GM18909 (cell line): ENCODE results near the gene SLIRP.
"Not testable (repeated sequence)": the region's sequence is repeated elsewhere in the genome, so short reads cannot be mapped to it uniquely, and the experiment has no call there.

Experiments used
- ATAC-seq: cut with Tn5 transposase; IDR thresholded peaks from one replicate; pipeline ENCODE4 v1.9.1; 2021; ENCODE audit warnings: mild to moderate bottlenecking; ENCODE audit not compliant: unreplicated experiment, poor library complexity

SLIRP gene

DNA sequence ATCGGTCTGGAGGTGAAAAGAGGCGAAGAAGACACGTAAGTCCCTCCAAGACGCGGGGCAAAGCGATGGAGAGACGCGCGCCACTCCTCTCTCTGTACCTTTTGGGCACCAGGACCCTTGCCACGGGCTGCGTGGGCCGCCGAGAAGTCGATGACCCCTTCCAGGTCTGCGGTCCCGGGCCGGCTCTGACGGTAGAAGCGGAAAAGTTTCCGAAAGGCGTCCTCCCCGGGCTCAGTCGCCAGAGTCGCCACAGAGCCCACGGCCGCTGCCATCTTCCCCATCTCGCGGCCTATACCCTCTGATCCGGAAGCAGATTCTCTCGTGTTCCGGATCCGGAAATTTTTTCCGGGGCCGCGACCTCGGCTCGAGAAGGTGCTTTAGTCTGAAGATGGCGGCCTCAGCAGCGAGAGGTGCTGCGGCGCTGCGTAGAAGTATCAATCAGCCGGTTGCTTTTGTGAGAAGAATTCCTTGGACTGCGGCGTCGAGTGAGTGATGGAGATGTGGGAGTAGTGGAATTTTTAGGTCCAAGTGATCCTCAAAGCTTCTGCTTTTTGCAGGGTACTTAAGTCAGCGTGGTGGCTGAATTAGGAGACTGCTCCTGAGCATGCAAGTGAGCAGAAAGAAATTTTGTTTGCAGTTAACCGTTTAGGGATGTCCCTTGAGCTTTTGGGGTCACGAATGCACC lies at the start of gene SLIRP, which contains the start of gene ALKBH1:
Gene SLIRP (plus strand): TSS at position 380 of the 685 bp plus-strand sequence. CDS start 9 bp downstream, at position 389.
Gene ALKBH1 (minus strand): TSS at position 300 of the 685 bp plus-strand sequence. CDS start 19 bp downstream, at position 281.
- ATAC-seq: peak; percentile 98

DNA sequence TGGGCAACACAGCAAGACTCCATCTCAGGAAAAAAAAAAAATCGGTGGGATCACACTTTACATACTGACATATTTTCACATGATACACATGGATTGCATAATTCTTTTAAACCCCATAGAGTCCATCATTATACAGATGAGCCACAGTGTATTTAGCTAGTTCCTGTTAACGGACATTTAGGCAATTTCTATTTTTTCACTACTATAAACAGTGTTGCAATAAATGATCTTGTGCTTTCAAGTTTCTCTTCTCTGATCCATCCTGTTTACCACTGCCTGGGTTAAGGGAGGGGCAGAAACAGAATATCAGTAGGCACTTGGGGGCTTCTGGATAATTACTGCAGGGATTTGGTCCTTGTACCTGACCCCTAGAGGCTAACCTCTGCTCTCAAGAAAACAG lies 48.1 kb upstream of the SLIRP start:
- no peak for ATAC-seq

DNA sequence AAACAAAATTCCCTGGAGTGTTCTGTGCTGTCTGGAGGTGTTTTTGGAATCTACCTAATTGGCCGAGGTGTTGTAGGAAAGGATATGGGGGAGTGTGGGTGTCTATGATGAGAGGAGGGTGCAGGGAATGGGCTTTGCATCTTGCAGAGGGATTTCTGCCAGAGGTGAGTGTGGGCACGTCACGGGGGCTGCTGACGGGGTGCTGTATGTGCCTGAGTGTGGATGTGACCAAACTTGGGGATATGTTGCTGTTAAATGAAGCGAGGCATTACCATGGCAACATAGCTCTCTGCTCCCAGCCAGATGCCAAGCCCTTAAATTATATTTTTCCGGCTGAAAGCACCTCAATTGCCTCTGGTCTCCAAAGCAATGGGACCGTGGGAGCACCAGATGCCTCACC lies 47.1 kb upstream of the SLIRP start:
- ATAC-seq: no peak

DNA sequence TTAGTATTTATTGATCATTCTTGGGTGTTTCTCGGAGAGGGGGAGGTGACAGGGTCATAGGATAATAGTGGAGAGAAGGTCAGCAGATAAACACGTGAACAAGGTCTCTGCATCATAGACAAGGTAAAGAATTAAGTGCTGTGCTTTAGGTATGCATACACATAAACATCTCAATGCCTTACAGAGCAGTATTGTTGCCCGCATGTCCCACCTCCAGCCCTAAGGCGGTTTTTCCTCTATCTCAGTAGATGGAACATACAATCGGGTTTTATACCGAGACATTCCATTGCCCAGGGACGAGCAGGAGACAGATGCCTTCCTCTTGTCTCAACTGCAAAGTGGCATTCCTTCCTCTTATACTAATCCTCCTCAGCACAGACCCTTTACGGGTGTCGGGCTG lies 46.3 kb upstream of the SLIRP start:
- not testable (repeated sequence) for ATAC-seq

DNA sequence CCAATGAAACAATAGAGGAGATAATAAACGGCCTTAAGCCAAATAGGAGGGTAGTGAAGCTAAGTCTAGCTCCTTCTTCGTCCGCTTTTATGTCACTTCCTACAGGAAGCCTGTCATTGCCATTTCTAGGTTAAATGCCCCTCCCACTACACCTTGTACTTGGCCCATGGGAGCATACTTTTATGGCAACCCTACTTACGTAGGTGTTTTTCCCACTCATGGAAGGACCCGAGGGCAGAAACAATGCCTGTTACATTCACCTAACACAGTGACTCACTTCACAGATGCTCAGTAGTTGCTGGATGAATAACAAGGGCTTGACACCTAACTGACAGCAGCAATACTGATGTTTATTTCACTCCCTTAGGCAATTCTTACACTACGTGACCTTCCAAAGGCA lies 44.6 kb upstream of the SLIRP start:
- ATAC-seq: no peak

DNA sequence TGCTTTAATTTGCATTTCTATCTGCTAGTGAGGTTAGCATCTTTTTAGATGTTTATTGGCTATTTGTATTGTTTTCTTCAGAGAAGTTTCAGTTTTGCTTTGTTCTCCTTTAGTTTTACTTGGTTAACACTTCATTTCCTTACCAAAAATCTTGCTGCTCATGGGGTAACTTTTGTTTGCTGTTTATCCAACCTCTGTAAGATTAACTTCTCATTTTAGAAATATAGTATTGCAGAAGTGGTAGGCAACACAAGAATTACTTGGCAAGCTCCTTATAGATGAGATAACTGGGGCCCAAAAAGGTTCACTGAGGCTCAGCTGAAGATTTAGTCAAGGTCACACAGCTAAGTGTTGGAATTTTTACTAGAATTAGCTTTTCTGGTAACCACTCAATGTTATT lies 40.6 kb upstream of the SLIRP start:
- ATAC-seq: no peak

DNA sequence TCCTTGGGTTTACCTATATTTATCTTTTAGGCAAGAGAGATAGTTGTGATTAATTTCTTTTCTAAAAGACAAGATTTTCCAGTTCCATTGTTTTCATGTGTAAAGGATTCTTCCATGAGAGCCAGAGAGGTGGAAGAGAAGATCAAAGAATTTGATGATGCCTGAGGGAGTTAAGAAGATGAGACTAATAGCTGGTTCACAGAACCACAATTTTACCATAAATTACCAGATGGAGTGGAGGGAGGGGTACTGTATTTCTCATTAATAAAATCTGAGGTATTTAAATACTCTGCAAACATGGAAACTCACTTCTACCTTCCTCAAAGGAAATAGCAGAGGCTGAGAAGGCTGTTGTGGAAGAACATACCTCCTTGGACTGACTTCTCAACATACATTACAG lies 34.7 kb upstream of the SLIRP start:
- no peak for ATAC-seq

DNA sequence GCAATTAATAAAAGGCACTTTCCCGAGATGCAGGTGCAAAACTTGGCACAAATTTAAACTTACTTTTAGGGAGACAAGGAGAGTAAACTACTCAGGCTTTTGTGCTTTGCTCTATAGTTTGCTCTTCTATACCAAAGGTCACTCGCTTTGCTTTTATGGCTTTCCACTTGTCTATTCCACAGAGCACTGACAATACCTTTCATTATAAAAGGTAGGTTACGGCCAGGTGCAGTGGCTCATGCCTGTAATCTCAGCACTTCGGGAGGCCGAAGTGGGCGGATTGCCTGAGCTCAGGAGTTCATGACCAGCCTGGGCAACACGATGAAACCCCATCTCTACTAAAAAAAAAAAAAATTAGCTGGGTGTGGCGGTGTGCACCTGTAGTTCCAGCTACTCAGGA lies 33.0 kb upstream of the SLIRP start:
- no peak for ATAC-seq

DNA sequence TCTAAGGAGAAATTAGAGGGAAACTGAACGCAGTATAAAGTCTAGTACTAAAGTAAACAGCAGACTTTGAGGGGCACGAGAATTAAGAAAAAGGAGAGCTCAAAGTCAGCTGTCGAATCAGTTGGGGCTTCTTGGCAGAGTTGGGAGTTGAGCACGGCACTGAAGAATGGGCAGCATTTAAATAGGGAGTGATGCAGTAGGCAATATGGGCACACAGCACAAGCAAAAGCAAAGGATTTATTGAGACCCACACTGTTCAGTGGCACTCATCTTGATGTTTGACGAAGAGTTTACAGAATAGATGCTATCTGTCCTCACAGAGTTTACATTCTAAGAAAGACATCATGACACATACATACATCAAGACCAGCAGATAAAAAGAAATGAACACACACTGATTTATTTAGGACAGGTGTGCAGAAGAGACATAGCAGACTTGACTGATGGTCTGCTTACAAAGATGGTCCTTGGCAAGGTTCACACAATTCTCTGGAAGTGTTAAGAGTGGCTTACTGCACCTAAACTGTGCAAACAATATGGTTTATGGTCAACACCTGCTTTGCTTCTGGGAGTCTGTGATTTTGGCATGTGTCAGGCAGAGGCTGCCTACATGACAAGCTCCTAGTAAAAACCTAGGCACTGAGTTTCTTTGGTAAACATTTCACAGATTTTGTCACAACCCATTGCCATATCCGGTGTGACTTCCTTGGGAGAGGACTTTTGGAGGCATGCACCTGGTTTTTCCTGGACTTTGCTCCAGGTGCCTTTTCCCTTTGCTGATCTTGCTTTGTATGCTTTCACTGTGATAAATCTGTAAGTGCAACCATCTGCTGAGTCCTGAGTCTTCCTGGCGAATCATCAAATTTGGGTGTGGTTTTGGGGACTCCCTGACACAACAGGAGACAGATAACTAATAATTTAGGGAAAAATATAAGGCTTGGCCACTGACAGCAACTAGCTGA lies 26.4 kb upstream of the SLIRP start:
- ATAC-seq: no peak

DNA sequence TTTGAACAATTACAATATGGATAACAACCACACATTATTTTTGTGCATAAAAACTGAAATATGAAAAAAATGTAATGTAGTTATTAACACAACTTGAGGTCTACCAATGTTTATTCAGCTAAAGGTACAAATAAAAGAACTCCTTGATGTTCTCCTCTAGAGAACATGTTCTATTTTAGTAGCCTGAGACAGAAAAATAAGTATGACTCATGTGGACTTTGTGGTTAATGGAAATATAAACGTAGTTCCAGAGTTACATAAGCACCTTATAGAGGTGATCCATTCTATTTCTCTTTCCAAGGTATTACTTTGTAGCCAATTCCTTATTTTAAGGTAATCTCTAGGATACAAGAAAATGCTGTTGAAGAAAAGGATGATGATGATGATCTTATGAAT lies 25.7 kb upstream of the SLIRP start:
- ATAC-seq: no peak

DNA sequence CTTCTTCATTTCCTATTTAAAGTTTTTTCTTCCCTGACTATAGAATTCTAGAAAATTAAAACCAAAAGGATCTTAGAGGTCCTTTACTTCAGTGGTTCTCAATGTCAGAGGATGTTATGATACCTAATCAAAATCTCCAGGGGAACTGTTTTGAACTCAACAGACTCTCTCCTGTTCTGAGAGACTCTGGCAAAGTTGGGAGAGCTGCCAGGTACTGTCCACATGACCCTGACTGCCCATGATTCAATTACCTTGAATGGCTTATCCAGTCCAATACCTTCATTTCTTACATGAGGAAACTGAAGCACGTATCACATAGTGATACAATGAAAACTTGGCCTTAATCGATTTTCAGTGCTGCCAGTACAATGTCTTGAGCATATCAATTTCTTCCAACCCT lies 16.6 kb upstream of the SLIRP start:
- no peak for ATAC-seq

DNA sequence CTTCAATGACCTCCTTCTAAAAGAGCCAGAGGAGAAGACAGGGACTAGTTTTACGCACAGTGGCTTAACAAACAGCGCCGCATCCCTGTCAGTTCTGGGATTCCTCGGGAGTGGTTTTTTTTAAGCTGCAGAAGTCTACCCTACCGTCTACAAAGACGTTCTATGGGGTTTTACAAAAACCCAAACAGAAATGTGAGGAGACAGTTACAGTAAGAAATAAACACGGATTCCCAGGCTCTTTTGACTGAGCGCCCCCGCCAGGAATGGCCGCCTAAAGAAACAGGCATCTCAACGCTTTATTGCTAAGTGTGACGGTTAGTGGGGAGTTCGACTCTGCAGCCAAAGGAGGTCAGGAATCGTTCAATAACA lies 564 bp upstream of the SLIRP start:
- peak; percentile 22 for ATAC-seq

DNA sequence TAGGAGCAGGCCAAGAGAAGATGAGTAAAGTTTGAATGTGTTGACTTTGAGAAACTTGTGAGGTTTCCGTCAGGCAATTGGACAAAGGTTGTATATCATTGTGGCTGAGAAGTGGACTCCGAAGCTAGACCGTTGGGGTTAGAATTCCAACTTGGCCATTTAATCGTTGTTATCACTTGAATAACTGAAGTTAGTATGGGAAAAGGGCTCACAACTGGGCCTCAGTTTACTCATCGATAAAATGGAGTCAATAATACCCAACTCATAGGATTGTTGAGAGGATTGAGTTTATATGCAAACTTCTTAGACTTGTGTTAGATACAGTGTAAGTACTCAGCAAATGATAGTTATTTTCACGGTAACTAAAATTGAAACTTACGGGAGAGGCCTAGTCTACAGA lies 846 bp downstream of the SLIRP start:
- ATAC-seq: no peak

DNA sequence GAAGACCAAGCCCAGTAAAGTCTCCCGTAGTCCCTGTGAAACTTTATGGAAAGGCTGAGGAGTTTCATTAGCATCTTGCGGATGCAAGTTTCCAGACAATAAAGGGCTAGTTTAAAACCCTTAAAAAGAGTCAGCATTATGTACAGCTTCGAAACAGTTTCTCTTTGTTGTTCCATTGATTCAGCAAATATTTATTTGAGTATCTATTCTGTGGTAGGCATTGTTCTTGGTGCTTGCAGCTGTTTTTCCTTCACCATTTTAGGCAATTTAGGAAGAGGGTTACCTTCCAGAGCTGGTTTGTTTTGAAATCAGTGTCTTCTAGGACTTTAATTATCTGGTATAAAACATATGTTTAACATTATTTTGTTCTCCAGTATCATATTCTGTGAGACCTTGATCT lies 1.5 kb downstream of the SLIRP start:
- ATAC-seq: no peak

DNA sequence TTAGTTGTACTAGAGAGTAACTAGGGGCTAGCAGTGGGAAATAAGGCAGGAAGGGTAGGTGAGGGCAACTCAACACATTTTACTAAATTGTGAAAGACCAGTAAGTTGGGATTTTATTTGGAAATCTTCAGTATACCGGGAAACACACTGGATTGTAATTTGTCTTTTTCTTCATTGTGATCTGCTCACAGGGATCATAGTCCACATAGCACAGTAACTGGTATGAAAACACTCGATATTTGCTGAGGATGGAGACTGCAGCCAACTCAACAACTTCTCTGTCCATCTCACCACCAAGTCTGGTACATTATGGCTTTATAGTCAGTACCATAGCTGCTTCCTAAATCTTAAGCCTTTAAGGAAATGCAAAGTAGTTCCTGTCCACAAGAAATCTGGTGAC lies 2.5 kb downstream of the SLIRP start:
- no peak for ATAC-seq

DNA sequence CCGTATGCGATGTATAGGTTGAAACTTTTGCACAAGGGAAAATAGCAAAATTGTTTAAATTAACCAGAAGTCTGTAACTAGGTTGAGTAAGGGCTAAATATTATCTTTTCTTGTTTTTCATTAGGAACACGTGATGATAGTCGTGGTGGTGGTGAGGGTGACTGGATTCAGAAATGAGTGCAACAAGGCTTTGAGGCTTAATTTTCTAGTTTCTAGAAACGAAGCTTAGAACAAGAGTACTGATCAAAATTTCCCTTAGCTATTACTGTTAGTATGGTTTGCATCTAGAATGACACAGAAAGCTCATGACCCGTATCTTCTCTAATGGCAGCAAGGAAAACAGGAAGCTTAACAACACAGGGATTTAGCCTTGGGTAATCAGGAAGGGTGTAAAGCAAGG lies 7.0 kb downstream of the SLIRP start:
- no peak for ATAC-seq

DNA sequence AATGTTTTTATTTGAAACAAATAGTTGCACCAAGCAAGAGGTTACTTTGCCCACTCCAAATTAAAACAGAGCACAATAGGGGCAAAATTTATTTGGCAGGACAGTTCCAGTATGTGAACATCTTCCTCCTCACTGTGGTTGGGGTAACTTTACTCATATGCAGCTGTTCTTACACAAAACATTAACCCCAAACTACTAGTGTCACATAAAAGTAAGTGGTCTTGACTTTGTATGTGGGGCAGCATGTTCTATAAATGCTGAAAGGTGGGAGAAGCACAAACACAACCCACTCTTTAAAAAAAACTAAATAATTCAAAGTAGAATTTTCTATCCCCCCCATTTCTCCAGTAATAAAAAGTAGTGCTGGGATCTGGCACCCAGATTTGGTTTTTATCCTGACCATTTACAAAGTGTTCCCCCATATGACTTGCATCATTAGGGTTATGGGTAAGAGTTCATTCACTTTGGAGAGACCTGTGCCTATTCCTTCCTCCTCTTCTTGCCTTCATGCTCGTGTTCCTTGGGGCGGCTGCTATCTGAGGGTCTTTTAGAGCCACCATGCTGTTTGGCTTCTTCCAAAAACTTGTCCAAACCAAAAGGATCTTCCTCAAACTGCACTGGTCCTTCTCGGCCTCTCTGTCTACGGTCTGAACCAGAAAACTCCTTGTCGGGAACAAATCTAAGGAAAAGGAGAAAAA lies 9.9 kb downstream of the SLIRP start:
- ATAC-seq: no peak

DNA sequence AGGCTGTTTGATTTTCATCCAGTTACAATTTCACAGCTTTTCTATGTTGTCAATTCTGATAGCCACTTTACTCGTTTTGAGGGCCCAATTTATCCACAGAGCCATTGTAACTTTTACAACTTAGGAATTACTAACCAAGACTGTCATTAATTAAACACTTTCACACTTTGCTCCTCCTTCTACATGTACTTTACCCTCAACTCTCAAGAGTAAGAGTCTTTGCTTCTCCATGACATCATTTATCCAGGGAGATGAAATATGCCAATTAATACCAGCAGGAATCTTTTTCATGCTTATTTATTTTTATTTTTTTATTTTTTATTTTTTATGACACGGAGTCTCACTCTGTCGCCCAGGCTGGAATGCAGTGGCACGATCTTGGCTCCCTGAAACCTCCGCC lies 13.5 kb downstream of the SLIRP start:
- ATAC-seq: no peak

DNA sequence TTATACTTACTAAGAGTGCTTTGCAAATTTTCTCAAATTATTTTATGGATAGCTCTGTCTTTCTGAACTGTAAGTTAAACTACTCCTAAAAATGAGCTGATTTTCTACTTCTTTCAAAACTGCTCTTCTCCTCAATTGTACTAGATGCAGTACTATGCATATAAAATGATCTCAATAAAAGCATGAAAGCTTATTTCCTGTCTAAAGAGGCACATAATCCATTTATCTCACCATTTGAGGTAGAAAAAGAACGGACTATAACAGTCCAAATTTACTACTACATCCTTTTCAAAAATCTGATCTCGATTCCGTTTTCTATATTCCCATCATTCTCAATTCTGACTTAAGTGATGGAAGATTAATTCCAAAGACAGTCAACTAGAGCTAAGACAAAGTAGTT lies 14.4 kb downstream of the SLIRP start:
- no peak for ATAC-seq

DNA sequence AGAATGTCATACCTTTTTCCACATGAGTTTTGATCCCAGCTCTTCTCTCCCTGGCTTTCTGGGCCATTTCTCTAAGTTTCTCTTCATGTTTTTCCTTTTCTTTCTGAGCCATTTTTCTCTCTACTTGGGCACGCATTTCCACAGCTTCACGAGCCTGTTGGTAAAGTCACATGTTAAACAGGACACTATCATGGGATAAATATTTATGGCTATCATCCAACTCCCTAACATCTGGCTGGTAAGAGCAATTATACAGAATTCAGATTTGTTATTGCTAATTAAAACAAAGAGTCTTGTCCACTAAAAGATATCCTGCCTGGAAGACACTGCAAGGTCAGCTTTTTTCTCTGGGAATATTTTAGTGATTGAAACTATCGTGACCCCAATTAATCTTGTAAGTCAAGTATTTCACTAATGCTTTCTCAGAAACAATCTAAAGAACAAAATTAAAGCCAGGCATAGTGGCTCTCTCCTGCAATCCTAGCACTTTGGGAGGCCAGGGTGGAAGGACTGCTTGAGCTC lies 23.1 kb downstream of the SLIRP start:
- ATAC-seq: no peak
